ENCODE measurements around the gene CXXC5. TPM values are rescaled to one million over a fixed set of nuclear protein-coding genes. Genes with fewer than 3 reads are reported as not detected.
A peak's percentile ranks its signal among the peaks of the same experiment; 100 is the strongest.

Gene CXXC5
- total and polyA plus RNA-seq, 9 of the 15 experiments (the other 6 are each of a cell fraction or from before 2014, with no cell fraction given): 1.9 to 123 (median 45.8) TPM

DNA sequence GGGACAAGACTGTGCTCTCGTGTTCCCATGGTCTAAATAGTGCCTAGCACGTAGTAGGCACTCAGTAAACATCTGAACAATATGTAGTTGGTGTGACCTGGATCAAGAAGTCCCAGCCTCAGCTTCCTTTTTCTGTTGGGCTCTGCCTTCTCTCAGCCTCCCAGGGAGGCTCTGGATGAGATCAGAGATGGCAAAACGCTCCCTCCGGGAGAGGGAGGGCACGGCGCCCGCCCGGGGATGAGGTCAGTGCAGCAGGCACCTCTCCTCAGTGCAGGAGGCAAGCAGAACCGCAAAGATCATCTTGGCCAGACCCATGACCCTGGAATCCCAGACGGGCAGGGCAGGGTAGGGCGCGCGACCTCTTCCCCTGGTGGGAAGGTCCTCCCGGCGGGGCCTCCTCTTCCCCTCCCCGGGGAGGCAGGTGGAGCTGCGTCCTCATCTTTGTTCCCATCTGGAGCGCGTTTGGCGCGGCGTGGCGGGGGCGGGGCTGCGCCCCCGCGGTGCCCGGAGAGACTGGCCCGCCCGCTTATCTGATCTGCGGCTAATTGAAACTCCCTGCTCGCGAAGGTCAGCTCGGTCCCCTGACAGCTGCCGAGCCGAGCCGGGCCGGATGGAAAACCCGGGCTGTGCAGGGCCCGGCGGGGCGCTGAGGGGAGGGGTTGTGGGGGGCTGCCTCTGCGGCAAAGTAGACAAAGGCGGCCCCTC is 60.9 kb downstream of the CXXC5 start (continued):
- TF ChIP-seq ZNF584 (CRISPR knock-in tag; IDR thresholded peaks at IDR 0.05; ENCODE audit: low read depth): no peak; the same call in 1 of the 2 replicates
- TF ChIP-seq, protein P1, sequence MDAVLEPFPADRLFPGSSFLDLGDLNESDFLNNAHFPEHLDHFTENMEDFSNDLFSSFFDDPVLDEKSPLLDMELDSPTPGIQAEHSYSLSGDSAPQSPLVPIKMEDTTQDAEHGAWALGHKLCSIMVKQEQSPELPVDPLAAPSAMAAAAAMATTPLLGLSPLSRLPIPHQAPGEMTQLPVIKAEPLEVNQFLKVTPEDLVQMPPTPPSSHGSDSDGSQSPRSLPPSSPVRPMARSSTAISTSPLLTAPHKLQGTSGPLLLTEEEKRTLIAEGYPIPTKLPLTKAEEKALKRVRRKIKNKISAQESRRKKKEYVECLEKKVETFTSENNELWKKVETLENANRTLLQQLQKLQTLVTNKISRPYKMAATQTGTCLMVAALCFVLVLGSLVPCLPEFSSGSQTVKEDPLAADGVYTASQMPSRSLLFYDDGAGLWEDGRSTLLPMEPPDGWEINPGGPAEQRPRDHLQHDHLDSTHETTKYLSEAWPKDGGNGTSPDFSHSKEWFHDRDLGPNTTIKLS (IDR thresholded peaks at IDR 0.05; ENCODE audit: borderline replicate concordance, low read depth): 0 out of 2 replicates have a peak, but pooled peaks have one; percentile 32
- TF ChIP-seq, protein P2, sequence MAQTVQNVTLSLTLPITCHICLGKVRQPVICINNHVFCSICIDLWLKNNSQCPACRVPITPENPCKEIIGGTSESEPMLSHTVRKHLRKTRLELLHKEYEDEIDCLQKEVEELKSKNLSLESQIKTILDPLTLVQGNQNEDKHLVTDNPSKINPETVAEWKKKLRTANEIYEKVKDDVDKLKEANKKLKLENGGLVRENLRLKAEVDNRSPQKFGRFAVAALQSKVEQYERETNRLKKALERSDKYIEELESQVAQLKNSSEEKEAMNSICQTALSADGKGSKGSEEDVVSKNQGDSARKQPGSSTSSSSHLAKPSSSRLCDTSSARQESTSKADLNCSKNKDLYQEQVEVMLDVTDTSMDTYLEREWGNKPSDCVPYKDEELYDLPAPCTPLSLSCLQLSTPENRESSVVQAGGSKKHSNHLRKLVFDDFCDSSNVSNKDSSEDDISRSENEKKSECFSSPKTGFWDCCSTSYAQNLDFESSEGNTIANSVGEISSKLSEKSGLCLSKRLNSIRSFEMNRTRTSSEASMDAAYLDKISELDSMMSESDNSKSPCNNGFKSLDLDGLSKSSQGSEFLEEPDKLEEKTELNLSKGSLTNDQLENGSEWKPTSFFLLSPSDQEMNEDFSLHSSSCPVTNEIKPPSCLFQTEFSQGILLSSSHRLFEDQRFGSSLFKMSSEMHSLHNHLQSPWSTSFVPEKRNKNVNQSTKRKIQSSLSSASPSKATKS (CRISPR knock-in tag; IDR thresholded peaks at IDR 0.05): no peak
- peak; percentile 97 for TF ChIP-seq SMAD4 (CRISPR knock-in tag; conservative IDR thresholded peaks at IDR 0.05)
- TF ChIP-seq, protein P3, sequence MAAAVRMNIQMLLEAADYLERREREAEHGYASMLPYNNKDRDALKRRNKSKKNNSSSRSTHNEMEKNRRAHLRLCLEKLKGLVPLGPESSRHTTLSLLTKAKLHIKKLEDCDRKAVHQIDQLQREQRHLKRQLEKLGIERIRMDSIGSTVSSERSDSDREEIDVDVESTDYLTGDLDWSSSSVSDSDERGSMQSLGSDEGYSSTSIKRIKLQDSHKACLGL (CRISPR knock-in tag; IDR thresholded peaks at IDR 0.05; ENCODE audit: borderline replicate concordance, poor library complexity, severe bottlenecking): no peak
- TF ChIP-seq PURB (CRISPR knock-in tag; IDR thresholded peaks at IDR 0.05; ENCODE audit: low read depth): no peak
- peak; percentile 54; the same call in 1 of the 2 replicates for TF ChIP-seq MBD2 (IDR thresholded peaks at IDR 0.05; ENCODE audit: borderline replicate concordance, low read depth)
- no peak for TF ChIP-seq TGIF2 (CRISPR knock-in tag; IDR thresholded peaks at IDR 0.05)
- TF ChIP-seq ZNF3 (CRISPR knock-in tag; IDR thresholded peaks at IDR 0.05): no peak
- TF ChIP-seq CHCHD3 (CRISPR knock-in tag; IDR thresholded peaks at IDR 0.05): no peak
- peak; percentile 54 for TF ChIP-seq NFIC (IDR thresholded peaks at IDR 0.05)
- TF ChIP-seq ZKSCAN1 (IDR thresholded peaks at IDR 0.05; ENCODE audit: low read depth, low read length): peak; percentile 88; the same call in 1 of the 2 replicates
- TF ChIP-seq ILK (tag; IDR thresholded peaks at IDR 0.05; ENCODE audit: borderline replicate concordance, low read depth): no peak
- no peak for TF ChIP-seq NBN (IDR thresholded peaks at IDR 0.05; ENCODE audit: low read depth)
- peak; percentile 59; the same call in 1 of the 2 replicates for TF ChIP-seq MYC (IDR thresholded peaks at IDR 0.05; ENCODE audit: low read depth, low read length)
- 0 out of 2 replicates have a peak, but pooled peaks have one; percentile 33 for TF ChIP-seq MYC (CRISPR knock-in tag; IDR thresholded peaks at IDR 0.05; ENCODE audit: borderline replicate concordance, low read depth)
- no peak for TF ChIP-seq NCOA4 (IDR thresholded peaks at IDR 0.05; ENCODE audit: partially characterized antibody)
- TF ChIP-seq PHF21A (IDR thresholded peaks at IDR 0.05; ENCODE audit: borderline replicate concordance, low read depth): no peak
- no peak for TF ChIP-seq ZNF23 (CRISPR knock-in tag; IDR thresholded peaks at IDR 0.05)
- no peak for TF ChIP-seq ZNF699 (CRISPR knock-in tag; IDR thresholded peaks at IDR 0.05; ENCODE audit: insufficient replicate concordance)
- TF ChIP-seq GATAD2A (IDR thresholded peaks at IDR 0.05): 0 out of 2 replicates have a peak, but pooled peaks have one; percentile 15
- TF ChIP-seq, protein P4, sequence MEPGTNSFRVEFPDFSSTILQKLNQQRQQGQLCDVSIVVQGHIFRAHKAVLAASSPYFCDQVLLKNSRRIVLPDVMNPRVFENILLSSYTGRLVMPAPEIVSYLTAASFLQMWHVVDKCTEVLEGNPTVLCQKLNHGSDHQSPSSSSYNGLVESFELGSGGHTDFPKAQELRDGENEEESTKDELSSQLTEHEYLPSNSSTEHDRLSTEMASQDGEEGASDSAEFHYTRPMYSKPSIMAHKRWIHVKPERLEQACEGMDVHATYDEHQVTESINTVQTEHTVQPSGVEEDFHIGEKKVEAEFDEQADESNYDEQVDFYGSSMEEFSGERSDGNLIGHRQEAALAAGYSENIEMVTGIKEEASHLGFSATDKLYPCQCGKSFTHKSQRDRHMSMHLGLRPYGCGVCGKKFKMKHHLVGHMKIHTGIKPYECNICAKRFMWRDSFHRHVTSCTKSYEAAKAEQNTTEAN (CRISPR knock-in tag; IDR thresholded peaks at IDR 0.05): no peak
- peak; percentile 57; the same call in 1 of the 2 replicates for TF ChIP-seq SMARCA5 (IDR thresholded peaks at IDR 0.05)
- no peak for TF ChIP-seq STAT5B (CRISPR knock-in tag; IDR thresholded peaks at IDR 0.05)

All from K562 (cell line).